Hepatocyte (in vitro differentiated cells): ENCODE results near the gene EWSR1. TPM values are rescaled to one million over a fixed set of nuclear protein-coding genes. Genes with fewer than 3 reads are reported as not detected.

Source experiments
- DNase-seq: peaks from one replicate; pipeline ENCODE4 v3.0.0-alpha.2; 2016; ENCODE audit warnings: low spot score
- H2AFZ ChIP-seq: fragments of 200-600 bp; sonication (generic); 2 replicates; pipeline ENCODE4 v1.6.0; 2016; ENCODE audit warnings: antibody characterized with exemption, mild to moderate bottlenecking
- H3K27ac ChIP-seq: fragments of 200-600 bp; sonication (generic); 2 replicates; pipeline ENCODE4 v1.5.1; 2016; ENCODE audit warnings: mild to moderate bottlenecking
- H3K27me3 ChIP-seq: fragments of 200-600 bp; sonication (generic); 2 replicates; pipeline ENCODE4 v1.6.1; 2016
- H3K36me3 ChIP-seq: fragments of 200-600 bp; sonication (generic); replicated peaks from 2 replicates; pipeline ENCODE4 v1.5.1; 2016; ENCODE audit warnings: low read depth; ENCODE audit not compliant: insufficient read depth
- H3K4me1 ChIP-seq: fragments of 200-600 bp; sonication (generic); 2 replicates; pipeline ENCODE4 v1.5.1; 2016; ENCODE audit warnings: mild to moderate bottlenecking, moderate library complexity; ENCODE audit not compliant: insufficient read depth
- H3K4me2 ChIP-seq: fragments of 200-600 bp; sonication (generic); 2 replicates; pipeline ENCODE4 v1.6.0; 2016
- H3K4me3 ChIP-seq: fragments of 200-600 bp; sonication (generic); 2 replicates; pipeline ENCODE4 v1.5.1; 2016; ENCODE audit warnings: mild to moderate bottlenecking
- H3K79me2 ChIP-seq: fragments of 200-600 bp; sonication (generic); 2 replicates; pipeline ENCODE4 v1.6.0; 2017; ENCODE audit warnings: mild to moderate bottlenecking
- H3K9me2 ChIP-seq: fragments of 200-600 bp; sonication (generic); replicated peaks from 2 replicates; pipeline ENCODE4 v1.6.0; 2017; ENCODE audit warnings: mild to moderate bottlenecking; ENCODE audit not compliant: insufficient read depth
- H3K9me3 ChIP-seq: fragments of 200-600 bp; sonication (generic); 2 replicates; pipeline ENCODE4 v1.5.1; 2016; ENCODE audit warnings: low read depth, mild to moderate bottlenecking
- H4K20me1 ChIP-seq: fragments of 200-600 bp; sonication (generic); 2 replicates; pipeline ENCODE4 v1.6.0; 2016; ENCODE audit warnings: mild to moderate bottlenecking; ENCODE audit not compliant: insufficient read depth, poor library complexity, severe bottlenecking
- CTCF ChIP-seq: fragments of 200-600 bp; sonication (generic); IDR thresholded peaks from 2 replicates; pipeline ENCODE4 v1.5.1; 2016; ENCODE audit warnings: antibody characterized with exemption, mild to moderate bottlenecking; ENCODE audit not compliant: poor library complexity
- EZH2 ChIP-seq: fragments of 200-600 bp; sonication (generic); IDR thresholded peaks from 2 replicates; pipeline ENCODE4 v1.6.1; 2016; ENCODE audit warnings: antibody characterized with exemption, mild to moderate bottlenecking, borderline replicate concordance
- EZH2phosphoT487 ChIP-seq: fragments of 200-600 bp; sonication (generic); IDR thresholded peaks from one replicate; pipeline ENCODE4 v1.6.1; 2018; ENCODE audit warnings: antibody characterized with exemption, mild to moderate bottlenecking, low read depth, moderate library complexity; ENCODE audit not compliant: unreplicated experiment, severe bottlenecking
- WGBS: methylation state at CpG from one replicate; pipeline ENCODE4 v1.1.6; 2016; ENCODE audit warnings: low lambda C conversion rate; ENCODE audit errors: missing lambda C conversion rate; 5-methylcytosine and 5-hydroxymethylcytosine counted together
- polyA plus RNA-seq: library from polyadenylated mRNA; unstranded; fragments of >200 nt; fragmentation: Nextera tagmentation; extraction: Ambion mirVana; gene quantifications from 2 replicates; pipeline ENCODE4 v1.2.1, GENCODE V29; 2016
- total RNA-seq: library from RNA; depleted of rRNA; stranded (reverse); fragments of >200 nt; gene quantifications from 2 replicates; pipeline ENCODE4 v1.2.3, GENCODE V29; 2014

The EWSR1 gene
- total and polyA plus RNA-seq, 2 experiments from 2014 or later: 161 to 269 TPM

- no peaks in the 10 kb centered on the region for H3K4me1 ChIP-seq
- no peak overlapping the region for H3K27ac ChIP-seq
- no peaks in the 10 kb centered on the region for H3K9me3 ChIP-seq
- H3K27me3 ChIP-seq: no peaks in the 10 kb centered on the region
- 95% methylated on average over 8 of the region's 8 CpGs for WGBS
- TF ChIP-seq CTCF: no peak
- no peak for TF ChIP-seq EZH2phosphoT487
- no peak for TF ChIP-seq EZH2
- no peaks in the 10 kb centered on the region for H3K79me2 ChIP-seq
- no peak for DNase-seq
- no peak overlapping the region for H2AFZ ChIP-seq
- H3K36me3 ChIP-seq: no peaks in the 10 kb centered on the region
- H3K4me3 ChIP-seq: no peak overlapping the region
- no peak overlapping the region for H3K4me2 ChIP-seq
- H4K20me1 ChIP-seq: no peaks in the 10 kb centered on the region
- H3K9me2 ChIP-seq: no peaks in the 10 kb centered on the region
These were observed 11.3 kb upstream of the EWSR1 start for GRCh38 chr22:29256606-29257325.

DNA sequence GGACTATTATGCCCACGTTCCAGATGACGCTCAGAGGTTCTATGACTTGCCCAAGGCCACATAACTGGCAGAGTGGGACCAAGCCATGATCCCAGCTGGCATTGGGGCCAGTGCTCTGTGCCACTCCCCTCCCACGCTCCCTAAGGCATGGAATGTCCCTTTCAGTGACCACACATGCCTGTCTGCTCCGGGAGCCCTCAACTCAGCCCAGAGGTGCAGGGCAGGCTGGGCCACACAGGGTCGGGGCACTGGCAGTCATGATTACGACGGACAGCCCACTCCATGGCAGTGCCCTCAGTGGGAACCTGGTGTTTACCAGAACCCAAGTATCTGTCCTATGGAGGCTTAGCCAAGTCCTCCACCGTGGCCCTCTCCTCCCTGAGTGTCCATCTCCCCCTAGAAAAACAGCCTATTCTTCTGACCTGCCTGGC, 10.3 kb upstream of the EWSR1 start:
- Histone ChIP-seq H3K36me3 (no peaks in the 10 kb centered on the region), H3K9me2 (no peaks in the 10 kb centered on the region), H3K4me3 (no peak overlapping the region), H4K20me1 (no peaks in the 10 kb centered on the region), H3K27ac (no peak overlapping the region), H3K79me2 (no peaks in the 10 kb centered on the region), H3K9me3 (no peaks in the 10 kb centered on the region), H2AFZ (no peak overlapping the region), H3K4me1 (no peaks in the 10 kb centered on the region), H3K4me2 (no peak overlapping the region), H3K27me3 (no peaks in the 10 kb centered on the region)
- DNase-seq: no peak
- TF ChIP-seq CTCF (no peak), EZH2 (no peak), EZH2phosphoT487 (no peak)
- WGBS: 67% methylated on average over 8 of the region's 8 CpGs

DNA sequence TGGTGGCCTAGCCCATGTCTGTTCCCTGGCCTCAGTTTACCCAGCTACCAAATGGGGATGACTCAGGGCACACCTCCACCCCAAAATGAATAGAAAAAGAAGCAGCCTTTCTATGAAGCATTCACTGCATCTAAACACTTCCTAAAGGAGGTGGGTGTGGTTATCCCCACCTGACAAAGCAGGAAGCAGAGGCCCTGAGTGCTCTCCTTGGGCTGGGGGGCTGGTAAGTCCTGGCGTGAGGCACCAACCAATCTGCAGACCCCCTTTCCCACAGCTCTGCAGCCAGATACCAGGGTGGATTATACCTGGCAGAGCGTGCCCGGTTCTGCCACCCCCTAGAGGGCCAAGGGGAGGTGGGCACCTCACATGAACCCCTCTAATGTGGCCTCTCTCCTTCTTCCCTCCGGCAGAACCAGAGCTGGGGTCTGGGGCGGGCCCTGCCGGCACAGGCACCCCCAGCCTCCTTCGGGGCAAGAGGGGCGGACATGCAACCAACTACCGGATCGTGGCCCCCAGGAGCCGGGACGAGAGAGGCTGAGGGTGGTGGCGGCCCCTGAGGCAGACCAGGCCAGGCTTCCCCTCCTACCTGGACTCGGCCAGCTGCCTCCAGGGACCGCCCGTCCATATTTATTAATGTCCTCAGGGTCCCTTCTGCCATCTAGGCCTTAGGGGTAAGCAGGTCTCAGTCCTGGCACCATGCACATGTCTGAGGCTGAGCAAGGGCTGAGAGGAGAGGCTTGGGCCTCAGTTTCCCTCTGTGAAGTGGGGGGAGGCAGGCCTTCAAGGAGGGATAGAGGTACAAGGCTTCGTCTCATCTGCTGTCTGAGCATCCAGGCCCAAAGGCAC, 9.4 kb upstream of the EWSR1 start:
- no peak for DNase-seq
- 95% methylated on average over 17 of the region's 17 CpGs for WGBS
- Histone ChIP-seq H3K27me3 (no peaks in the 10 kb centered on the region), H3K9me2 (no peaks in the 10 kb centered on the region), H3K4me1 (no peaks in the 10 kb centered on the region), H3K9me3 (no peaks in the 10 kb centered on the region), H2AFZ (no peak overlapping the region), H3K79me2 (no peaks in the 10 kb centered on the region), H3K27ac (no peak overlapping the region), H3K4me2 (no peak overlapping the region), H4K20me1 (no peaks in the 10 kb centered on the region), H3K36me3 (no peaks in the 10 kb centered on the region), H3K4me3 (no peak overlapping the region)
- TF ChIP-seq CTCF (no peak), EZH2 (no peak), EZH2phosphoT487 (no peak)
